ENCODE measurements around the gene TMEM131.

TMEM131 gene

DNA sequence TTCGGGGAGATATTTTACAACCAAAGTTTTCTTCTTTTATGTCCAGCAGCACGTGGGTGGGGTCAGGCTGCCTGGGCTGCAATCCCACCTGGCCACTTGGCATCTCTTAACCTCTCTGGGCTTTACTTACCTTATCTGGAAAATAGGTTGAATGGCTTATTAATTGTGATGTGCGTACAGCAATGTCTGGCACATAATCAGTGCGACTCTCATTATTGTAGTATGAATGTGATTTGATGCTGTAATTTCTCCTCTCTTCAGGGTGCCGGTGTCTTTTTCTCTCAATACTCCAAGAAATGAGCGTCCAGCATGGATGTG lies 284.4 kb downstream of the TMEM131 start:
- H3K27me3 ChIP-seq (ENCODE audit: insufficient read depth, low read depth, severe bottlenecking), result no peaks in the 10 kb centered on the region
- no peaks in the 10 kb centered on the region for H3K9me3 ChIP-seq (ENCODE audit: severe bottlenecking)
- no peak overlapping the region for H3K4me3 ChIP-seq (ENCODE audit: low read depth, low read length)
- no peaks in the 10 kb centered on the region for H3K36me3 ChIP-seq
- TF ChIP-seq, protein P1, sequence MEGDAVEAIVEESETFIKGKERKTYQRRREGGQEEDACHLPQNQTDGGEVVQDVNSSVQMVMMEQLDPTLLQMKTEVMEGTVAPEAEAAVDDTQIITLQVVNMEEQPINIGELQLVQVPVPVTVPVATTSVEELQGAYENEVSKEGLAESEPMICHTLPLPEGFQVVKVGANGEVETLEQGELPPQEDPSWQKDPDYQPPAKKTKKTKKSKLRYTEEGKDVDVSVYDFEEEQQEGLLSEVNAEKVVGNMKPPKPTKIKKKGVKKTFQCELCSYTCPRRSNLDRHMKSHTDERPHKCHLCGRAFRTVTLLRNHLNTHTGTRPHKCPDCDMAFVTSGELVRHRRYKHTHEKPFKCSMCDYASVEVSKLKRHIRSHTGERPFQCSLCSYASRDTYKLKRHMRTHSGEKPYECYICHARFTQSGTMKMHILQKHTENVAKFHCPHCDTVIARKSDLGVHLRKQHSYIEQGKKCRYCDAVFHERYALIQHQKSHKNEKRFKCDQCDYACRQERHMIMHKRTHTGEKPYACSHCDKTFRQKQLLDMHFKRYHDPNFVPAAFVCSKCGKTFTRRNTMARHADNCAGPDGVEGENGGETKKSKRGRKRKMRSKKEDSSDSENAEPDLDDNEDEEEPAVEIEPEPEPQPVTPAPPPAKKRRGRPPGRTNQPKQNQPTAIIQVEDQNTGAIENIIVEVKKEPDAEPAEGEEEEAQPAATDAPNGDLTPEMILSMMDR (IDR thresholded peaks at IDR 0.05; ENCODE audit: low read depth, low read length), result no peak
- no peak for DNase-seq
- no peak overlapping the region for H3K27ac ChIP-seq

DNA sequence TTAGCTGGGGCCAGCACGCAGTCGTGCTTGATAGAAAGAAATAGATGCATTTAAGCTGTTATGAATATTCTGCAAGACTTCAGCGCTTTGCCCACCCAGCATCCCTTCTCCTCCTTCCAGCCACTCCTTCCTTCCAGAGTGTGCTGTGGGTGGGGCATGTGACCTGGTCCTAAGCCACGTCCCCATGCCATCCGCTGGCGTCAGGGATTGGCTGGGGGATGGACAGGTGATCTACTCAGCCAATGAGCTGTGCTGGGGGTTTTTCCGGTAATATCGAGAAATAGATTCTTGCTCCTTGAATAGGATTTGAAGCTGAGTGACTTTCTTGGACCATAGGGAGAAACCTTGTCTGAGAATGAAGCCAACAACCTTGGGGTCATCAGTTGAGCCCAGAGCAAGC lies 287.1 kb downstream of the TMEM131 start:
- DNase-seq, result no peak
- Histone ChIP-seq H3K36me3 (no peaks in the 10 kb centered on the region), H3K27me3 (ENCODE audit: insufficient read depth, low read depth, severe bottlenecking) (no peaks in the 10 kb centered on the region), H3K9me3 (ENCODE audit: severe bottlenecking) (no peaks in the 10 kb centered on the region), H3K27ac (no peak overlapping the region), H3K4me3 (ENCODE audit: low read depth, low read length) (no peak overlapping the region)
- TF ChIP-seq, protein P1 (IDR thresholded peaks at IDR 0.05; ENCODE audit: low read depth, low read length), result no peak

DNA sequence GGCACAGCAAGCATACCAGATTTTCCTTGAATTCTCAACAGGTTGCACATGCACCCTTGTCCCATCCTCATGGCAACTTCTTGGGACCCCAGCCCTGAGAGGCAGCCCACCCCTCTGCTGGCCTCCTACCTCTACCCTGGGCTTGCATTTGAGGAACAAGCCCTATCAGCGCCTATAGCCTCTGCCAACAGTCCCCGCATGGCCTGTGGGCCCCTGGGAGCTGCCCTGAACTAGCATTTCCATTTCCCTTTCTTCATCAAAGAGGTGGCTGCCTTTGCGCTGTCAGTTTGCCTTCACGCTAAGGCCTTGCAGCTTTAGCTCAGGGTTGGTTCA lies 287.7 kb downstream of the TMEM131 start:
- no peak overlapping the region for H3K4me3 ChIP-seq (ENCODE audit: low read depth, low read length)
- no peak overlapping the region for H3K27ac ChIP-seq
- no peaks in the 10 kb centered on the region for H3K9me3 ChIP-seq (ENCODE audit: severe bottlenecking)
- no peak for DNase-seq
- no peaks in the 10 kb centered on the region for H3K36me3 ChIP-seq
- H3K27me3 ChIP-seq (ENCODE audit: insufficient read depth, low read depth, severe bottlenecking), result no peaks in the 10 kb centered on the region
- TF ChIP-seq, protein P1 (IDR thresholded peaks at IDR 0.05; ENCODE audit: low read depth, low read length), result no peak

DNA sequence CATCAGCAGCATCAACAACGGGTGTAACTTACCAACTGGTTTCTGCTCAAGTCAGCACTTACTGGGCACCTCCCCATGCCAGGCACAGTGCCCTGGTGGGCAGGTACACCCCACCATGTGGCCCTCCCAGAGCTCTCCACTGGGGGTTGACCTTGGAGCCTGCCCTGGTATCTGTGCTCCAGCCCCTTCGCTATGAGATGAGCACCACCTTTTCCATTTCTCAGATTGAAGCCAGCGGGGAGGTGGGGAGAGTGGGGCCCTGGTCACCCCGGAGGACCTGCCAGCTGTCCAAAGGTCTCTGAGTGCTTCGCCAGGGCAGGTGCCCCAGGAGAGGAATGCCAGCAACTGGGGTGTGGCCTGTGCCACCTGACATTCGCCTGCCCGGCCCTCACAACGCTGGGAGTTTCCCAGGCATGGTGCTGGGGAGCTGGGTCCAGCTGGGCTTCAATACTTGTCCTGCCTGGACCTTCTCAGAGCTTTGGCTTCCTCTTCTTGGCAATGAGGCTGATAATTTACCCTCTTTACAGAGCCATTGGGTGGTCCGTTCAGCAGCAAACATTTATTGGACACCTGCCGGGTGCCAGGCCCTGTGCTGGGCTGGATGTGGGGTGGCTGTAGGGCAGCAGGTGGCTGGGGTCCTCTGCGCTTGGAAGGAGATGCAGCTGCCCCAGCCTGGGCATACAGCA lies 288.2 kb downstream of the TMEM131 start:
- Histone ChIP-seq H3K27ac (no peak overlapping the region), H3K4me3 (ENCODE audit: low read depth, low read length) (no peak overlapping the region), H3K27me3 (ENCODE audit: insufficient read depth, low read depth, severe bottlenecking) (no peaks in the 10 kb centered on the region), H3K9me3 (ENCODE audit: severe bottlenecking) (no peaks in the 10 kb centered on the region), H3K36me3 (no peaks in the 10 kb centered on the region)
- no peak for DNase-seq
- TF ChIP-seq, protein P1 (IDR thresholded peaks at IDR 0.05; ENCODE audit: low read depth, low read length), result no peak

DNA sequence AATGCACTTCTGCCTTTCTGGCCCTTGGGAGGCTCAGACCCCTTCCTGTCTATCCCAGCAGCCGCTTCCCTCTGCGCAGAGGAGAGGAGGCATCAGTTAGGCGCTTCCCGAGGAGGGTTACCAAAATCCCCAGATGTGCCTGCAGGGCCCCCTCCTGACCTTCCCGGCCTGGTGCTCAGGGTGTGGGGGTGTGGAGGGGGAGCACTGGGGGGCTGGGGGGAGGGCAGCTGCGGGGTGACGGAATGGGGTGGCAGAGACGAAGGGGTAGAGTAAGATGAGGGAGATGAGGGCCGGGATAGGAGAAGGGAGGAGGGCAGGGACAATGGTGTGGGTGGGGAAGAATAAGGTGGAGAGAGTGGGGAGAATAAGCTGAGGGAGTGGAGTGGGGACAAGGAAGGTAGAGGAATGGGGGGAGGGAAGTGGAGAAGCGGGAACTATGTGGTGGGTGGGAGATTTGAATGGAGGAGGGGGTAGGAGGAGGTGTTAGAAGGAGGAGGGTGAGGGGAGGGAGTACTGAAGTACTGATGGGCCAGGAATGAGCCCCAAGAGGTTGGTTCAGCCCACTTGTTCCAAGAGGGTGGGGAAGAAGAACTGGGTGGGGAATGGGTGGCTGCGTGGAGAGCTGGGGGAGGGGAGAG lies 288.9 kb downstream of the TMEM131 start:
- DNase-seq, result no peak
- Histone ChIP-seq H3K9me3 (ENCODE audit: severe bottlenecking) (no peaks in the 10 kb centered on the region), H3K27ac (no peak overlapping the region), H3K36me3 (no peaks in the 10 kb centered on the region), H3K4me3 (ENCODE audit: low read depth, low read length) (no peak overlapping the region), H3K27me3 (ENCODE audit: insufficient read depth, low read depth, severe bottlenecking) (no peaks in the 10 kb centered on the region)
- TF ChIP-seq, protein P1 (IDR thresholded peaks at IDR 0.05; ENCODE audit: low read depth, low read length), result no peak
